GM06990 (cell line): ENCODE data around the gene MTMR3.

Experiments used
- DNase-seq: peaks from one replicate; pipeline ENCODE4 v3.0.0-alpha.2; 2011; ENCODE audit not compliant: insufficient read length; ENCODE audit errors: extremely low read depth
- H3K27me3 ChIP-seq: replicated peaks from 2 replicates; pipeline ENCODE4 v1.6.0; 2011; ENCODE audit warnings: low read length; ENCODE audit not compliant: control insufficient read depth, insufficient read depth
- H3K36me3 ChIP-seq: 2 replicates; pipeline ENCODE4 v1.5.1; 2011; ENCODE audit warnings: low read length; ENCODE audit not compliant: control insufficient read depth, insufficient read depth
- H3K4me3 ChIP-seq: replicated peaks from 2 replicates; pipeline ENCODE4 v1.5.1; 2011; ENCODE audit warnings: low read depth, mild to moderate bottlenecking, control low read depth, low read length
- CTCF ChIP-seq: IDR thresholded peaks from 2 replicates; pipeline ENCODE4 v1.5.1; 2011; ENCODE audit warnings: low read length, control low read depth, mild to moderate bottlenecking, inconsistent platforms; ENCODE audit not compliant: insufficient read depth, poor library complexity, severe bottlenecking

Gene MTMR3

GRCh38 chr22:30005213-30005857 is 122.4 kb downstream of the MTMR3 start:
- peak; percentile 26 for DNase-seq
- no peaks in the 10 kb centered on the region for H3K27me3 ChIP-seq
- peaks cover 11% of the 10 kb centered on the region for H3K36me3 ChIP-seq
- TF ChIP-seq CTCF: peak; percentile 95
- no peak overlapping the region for H3K4me3 ChIP-seq

- Histone ChIP-seq H3K27me3 (no peaks in the 10 kb centered on the region), H3K4me3 (no peak overlapping the region), H3K36me3 (peaks cover 13% of the 10 kb centered on the region)
- no peak for DNase-seq
- TF ChIP-seq CTCF: no peak
Observed at GRCh38 chr22:30007361-30007760, 124.4 kb downstream of the MTMR3 start.

- H3K27me3 ChIP-seq: no peaks in the 10 kb centered on the region
- TF ChIP-seq CTCF: no peak
- peaks cover 13% of the 10 kb centered on the region for H3K36me3 ChIP-seq
- DNase-seq: no peak
- H3K4me3 ChIP-seq: no peak overlapping the region
Observed at GRCh38 chr22:30008401-30008800, 125.4 kb downstream of the MTMR3 start.

- no peak for DNase-seq
- Histone ChIP-seq H3K36me3 (peaks cover 13% of the 10 kb centered on the region), H3K4me3 (no peak overlapping the region)
Observed at GRCh38 chr22:30009478-30009877, 126.5 kb downstream of the MTMR3 start.

GRCh38 chr22:30010789-30011405 is 127.9 kb downstream of the MTMR3 start:
- no peak for TF ChIP-seq CTCF
- no peak for DNase-seq
- no peak overlapping the region for H3K4me3 ChIP-seq
- H3K36me3 ChIP-seq: peaks cover 18% of the 10 kb centered on the region
- no peaks in the 10 kb centered on the region for H3K27me3 ChIP-seq

More at GRCh38 chr22:30009478-30009877, 126.5 kb downstream of the MTMR3 start:
- H3K27me3 ChIP-seq: no peaks in the 10 kb centered on the region
- no peak for TF ChIP-seq CTCF
